Liver (tissue), 9 donors: Measurements from ENCODE around the gene GAR1. TPM values are rescaled to one million over a fixed set of nuclear protein-coding genes. Genes with fewer than 3 reads are reported as not detected.

Experiments used
- DNase-seq: peaks from one replicate; pipeline ENCODE4 v3.0.0-alpha.2; 2017; ENCODE audit warnings: low spot score
- H3K27ac ChIP-seq, 2 donors: one replicate each; pipeline ENCODE4 v1.7.0; 2013; ENCODE audit warnings: inconsistent platforms in 2 of 2, low read length in 2 of 2, control low read depth in 1 of 2, low read depth in 1 of 2, mild to moderate bottlenecking in 1 of 2
- H3K27me3 ChIP-seq, 4 donors: one replicate each; pipeline versions ENCODE4 v1.6.1 to v1.7.0; 2013; ENCODE audit warnings: low read length in 3 of 4, inconsistent platforms in 1 of 4, mild to moderate bottlenecking in 1 of 4, moderate library complexity in 1 of 4; ENCODE audit not compliant: control insufficient read depth in 4 of 4, insufficient read depth in 4 of 4
- H3K36me3 ChIP-seq, 4 donors: one replicate each; pipeline versions ENCODE4 v1.6.1 to v1.7.0; 2013; ENCODE audit warnings: low read length in 3 of 4, mild to moderate bottlenecking in 3 of 4, low read depth in 1 of 4, moderate library complexity in 1 of 4; ENCODE audit not compliant: control insufficient read depth in 4 of 4, insufficient read depth in 3 of 4
- H3K4me1 ChIP-seq, 4 donors: one replicate each; pipeline versions ENCODE4 v1.6.1 to v1.7.0; 2013; ENCODE audit warnings: low read length in 3 of 4, mild to moderate bottlenecking in 3 of 4, moderate library complexity in 1 of 4; ENCODE audit not compliant: control insufficient read depth in 4 of 4, insufficient read depth in 4 of 4
- H3K4me3 ChIP-seq, 3 donors: one replicate each; pipeline versions ENCODE4 v1.6.1 to v1.7.0; 2013; ENCODE audit warnings: low read length in 3 of 3, control low read depth in 1 of 3, low read depth in 1 of 3, mild to moderate bottlenecking in 1 of 3
- H3K9ac ChIP-seq, 2 donors: one replicate each; pipeline ENCODE4 v1.7.0; 2013; ENCODE audit warnings: low read length in 2 of 2, mild to moderate bottlenecking in 2 of 2, moderate library complexity in 2 of 2, control low read depth in 1 of 2, low read depth in 1 of 2
- H3K9me3 ChIP-seq, 4 donors: one replicate each; pipeline versions ENCODE4 v1.6.1 to v1.7.0; 2013; ENCODE audit warnings: low read length in 3 of 4; ENCODE audit not compliant: control insufficient read depth in 4 of 4
- EGR1 ChIP-seq, 2 donors: IDR thresholded peaks; 2 replicates each; pipeline ENCODE4 v1.6.1; 2016 to 2018; ENCODE audit warnings: antibody characterized with exemption in 2 of 2, low read depth in 2 of 2
- FOXA1 ChIP-seq: IDR thresholded peaks from 2 replicates; pipeline ENCODE4 v1.6.1; 2016; ENCODE audit warnings: antibody characterized with exemption
- FOXA2 ChIP-seq: IDR thresholded peaks from 2 replicates; pipeline ENCODE4 v1.6.1; 2016; ENCODE audit warnings: antibody characterized with exemption
- GABPA ChIP-seq, 2 donors: IDR thresholded peaks in 1 of 2; conservative IDR thresholded peaks in 1 of 2; 2 replicates each; pipeline ENCODE4 v1.6.1; 2016; ENCODE audit warnings: antibody characterized with exemption in 2 of 2, mild to moderate bottlenecking in 1 of 2, moderate library complexity in 1 of 2
- HNF4A ChIP-seq, 2 donors: conservative IDR thresholded peaks; 2 replicates each; pipeline ENCODE4 v1.6.1; 2016; ENCODE audit warnings: antibody characterized with exemption in 2 of 2, mild to moderate bottlenecking in 2 of 2
- HNF4G ChIP-seq: IDR thresholded peaks from 2 replicates; pipeline ENCODE4 v1.6.1; 2016; ENCODE audit warnings: antibody characterized with exemption
- JUND ChIP-seq, 2 donors: IDR thresholded peaks; 2 replicates each; pipeline ENCODE4 v1.6.1; 2016; ENCODE audit warnings: antibody characterized with exemption in 2 of 2
- NR2F2 ChIP-seq: IDR thresholded peaks from 2 replicates; pipeline ENCODE4 v1.6.1; 2016; ENCODE audit warnings: antibody characterized with exemption
- RAD21 ChIP-seq, 2 donors: IDR thresholded peaks; 2 replicates each; pipeline ENCODE4 v1.6.1; 2016; ENCODE audit warnings: antibody characterized with exemption in 2 of 2, mild to moderate bottlenecking in 2 of 2
- RXRA ChIP-seq, 2 donors: IDR thresholded peaks; 2 replicates each; pipeline ENCODE4 v1.6.1; 2017 to 2018; ENCODE audit warnings: antibody characterized with exemption in 2 of 2, mild to moderate bottlenecking in 1 of 2
- SP1 ChIP-seq: IDR thresholded peaks from 2 replicates; pipeline ENCODE4 v1.6.1; 2018; ENCODE audit warnings: antibody characterized with exemption, mild to moderate bottlenecking
- TAF1 ChIP-seq: conservative IDR thresholded peaks from 2 replicates; pipeline ENCODE4 v1.6.1; 2016; ENCODE audit warnings: antibody characterized with exemption, mild to moderate bottlenecking
- YY1 ChIP-seq: IDR thresholded peaks from 2 replicates; pipeline ENCODE4 v1.6.1; 2016; ENCODE audit warnings: antibody characterized with exemption, mild to moderate bottlenecking
- WGBS: extraction: QIAGEN DNeasy Blood & Tissue Kit; methylation state at CpG from one replicate; pipeline ENCODE4 v1.1.7; 2013; 5-methylcytosine and 5-hydroxymethylcytosine counted together
- polyA plus RNA-seq, 2 donors: library from polyadenylated mRNA; stranded (reverse) in 1 of 2; unstranded in 1 of 2; fragments of 200-250 nt in 1 of 2; fragments of >200 nt in 1 of 2; fragmentation: Nextera tagmentation in 1 of 2; extraction: Ambion mirVana in 1 of 2; gene quantifications; one replicate each; pipeline versions ENCODE4 v1.2.1 to v1.2.3, GENCODE V29; 2013 to 2015
- total RNA-seq, 2 donors: library from RNA; depleted of rRNA; stranded (reverse); fragments of >200 nt; gene quantifications; one replicate each; pipeline ENCODE4 v1.2.3, GENCODE V29; 2014
- TF ChIP-seq, protein P1 (sequence below): IDR thresholded peaks from 2 replicates; pipeline ENCODE4 v1.6.1; 2016; ENCODE audit warnings: antibody characterized with exemption
- TF ChIP-seq, protein P2 (sequence below): IDR thresholded peaks from 2 replicates; pipeline ENCODE4 v1.6.1; 2016; ENCODE audit warnings: antibody characterized with exemption
- TF ChIP-seq, protein P3 (sequence below): IDR thresholded peaks from 2 replicates; pipeline ENCODE4 v1.6.1; 2016; ENCODE audit warnings: antibody characterized with exemption
- TF ChIP-seq, protein P4 (sequence below): IDR thresholded peaks from 2 replicates; pipeline ENCODE4 v1.6.1; 2016; ENCODE audit warnings: antibody characterized with exemption, mild to moderate bottlenecking
- TF ChIP-seq, protein P5 (sequence below): fragments of 150-350 bp; IDR thresholded peaks from 2 replicates; pipeline ENCODE4 v1.5.1; 2017; ENCODE audit warnings: improper control_type of control experiment, low read depth, low read length; ENCODE audit not compliant: missing input control
- donor health status: healthy.
- donor health status: healthy.
- donor health status: healthy.
- donor health status: healthy.
- donor health status: healthy.

Gene GAR1
- total and polyA plus RNA-seq, 4 donors, result 1.5 to 7.7 (median 5.9) TPM

DNA sequence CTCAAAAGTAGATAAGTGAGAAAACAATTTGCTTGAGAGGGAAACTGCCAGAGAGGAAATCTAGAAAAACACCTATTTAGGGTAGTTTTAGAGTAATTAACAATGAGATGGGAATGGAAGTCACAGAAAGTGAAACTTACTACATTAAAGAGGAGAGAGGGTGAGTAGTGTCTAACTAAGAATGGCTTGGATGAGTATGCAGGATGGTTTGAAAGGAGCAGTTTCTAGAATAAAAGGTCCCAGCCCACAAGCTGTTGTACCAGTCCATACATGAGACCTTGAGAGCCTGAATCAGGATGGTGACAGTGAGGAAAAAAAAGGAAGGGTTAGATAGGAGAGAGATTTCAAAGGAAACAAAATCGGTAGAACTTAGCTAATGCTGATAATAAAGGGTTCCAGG, 1.3 kb downstream of the GAR1 start:
- WGBS, result 59% methylated on average over 1 of the region's 1 CpG
- Histone ChIP-seq H3K9me3 (no peaks in the 10 kb centered on the region), H3K9ac (no peak overlapping the region), H3K4me1 (peaks cover 2 to 20% (median 16%) of the 10 kb centered on the region in 4 donors), H3K4me3 (no peak overlapping the region), H3K36me3 (peaks cover 2 to 18% (median 11%) of the 10 kb centered on the region in 4 donors), H3K27ac (no peak overlapping the region), H3K27me3 (no peaks in the 10 kb centered on the region)
- DNase-seq, result no peak
- TF ChIP-seq, protein P1, sequence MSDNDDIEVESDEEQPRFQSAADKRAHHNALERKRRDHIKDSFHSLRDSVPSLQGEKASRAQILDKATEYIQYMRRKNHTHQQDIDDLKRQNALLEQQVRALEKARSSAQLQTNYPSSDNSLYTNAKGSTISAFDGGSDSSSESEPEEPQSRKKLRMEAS, result no peak
- TF ChIP-seq YY1 (no peak), HNF4G (no peak), JUND (IDR thresholded peaks at IDR 0.05) (no peak), SP1 (no peak), RAD21 (IDR thresholded peaks at IDR 0.05) (no peak), GABPA (IDR thresholded peaks at IDR 0.05 in 1 of 2, conservative IDR thresholded peaks at IDR 0.05 in 1 of 2) (no peak), EGR1 (IDR thresholded peaks at IDR 0.05; ENCODE audit: low read depth in 2 of 2) (no peak), FOXA2 (no peak), HNF4A (conservative IDR thresholded peaks at IDR 0.05) (no peak), RXRA (IDR thresholded peaks at IDR 0.05) (no peak), FOXA1 (no peak), TAF1 (no peak), NR2F2 (no peak)
- TF ChIP-seq, protein P2, sequence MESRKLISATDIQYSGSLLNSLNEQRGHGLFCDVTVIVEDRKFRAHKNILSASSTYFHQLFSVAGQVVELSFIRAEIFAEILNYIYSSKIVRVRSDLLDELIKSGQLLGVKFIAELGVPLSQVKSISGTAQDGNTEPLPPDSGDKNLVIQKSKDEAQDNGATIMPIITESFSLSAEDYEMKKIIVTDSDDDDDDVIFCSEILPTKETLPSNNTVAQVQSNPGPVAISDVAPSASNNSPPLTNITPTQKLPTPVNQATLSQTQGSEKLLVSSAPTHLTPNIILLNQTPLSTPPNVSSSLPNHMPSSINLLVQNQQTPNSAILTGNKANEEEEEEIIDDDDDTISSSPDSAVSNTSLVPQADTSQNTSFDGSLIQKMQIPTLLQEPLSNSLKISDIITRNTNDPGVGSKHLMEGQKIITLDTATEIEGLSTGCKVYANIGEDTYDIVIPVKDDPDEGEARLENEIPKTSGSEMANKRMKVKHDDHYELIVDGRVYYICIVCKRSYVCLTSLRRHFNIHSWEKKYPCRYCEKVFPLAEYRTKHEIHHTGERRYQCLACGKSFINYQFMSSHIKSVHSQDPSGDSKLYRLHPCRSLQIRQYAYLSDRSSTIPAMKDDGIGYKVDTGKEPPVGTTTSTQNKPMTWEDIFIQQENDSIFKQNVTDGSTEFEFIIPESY, result no peak
- TF ChIP-seq, protein P3, sequence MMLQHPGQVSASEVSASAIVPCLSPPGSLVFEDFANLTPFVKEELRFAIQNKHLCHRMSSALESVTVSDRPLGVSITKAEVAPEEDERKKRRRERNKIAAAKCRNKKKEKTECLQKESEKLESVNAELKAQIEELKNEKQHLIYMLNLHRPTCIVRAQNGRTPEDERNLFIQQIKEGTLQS, result no peak
- TF ChIP-seq, protein P4, sequence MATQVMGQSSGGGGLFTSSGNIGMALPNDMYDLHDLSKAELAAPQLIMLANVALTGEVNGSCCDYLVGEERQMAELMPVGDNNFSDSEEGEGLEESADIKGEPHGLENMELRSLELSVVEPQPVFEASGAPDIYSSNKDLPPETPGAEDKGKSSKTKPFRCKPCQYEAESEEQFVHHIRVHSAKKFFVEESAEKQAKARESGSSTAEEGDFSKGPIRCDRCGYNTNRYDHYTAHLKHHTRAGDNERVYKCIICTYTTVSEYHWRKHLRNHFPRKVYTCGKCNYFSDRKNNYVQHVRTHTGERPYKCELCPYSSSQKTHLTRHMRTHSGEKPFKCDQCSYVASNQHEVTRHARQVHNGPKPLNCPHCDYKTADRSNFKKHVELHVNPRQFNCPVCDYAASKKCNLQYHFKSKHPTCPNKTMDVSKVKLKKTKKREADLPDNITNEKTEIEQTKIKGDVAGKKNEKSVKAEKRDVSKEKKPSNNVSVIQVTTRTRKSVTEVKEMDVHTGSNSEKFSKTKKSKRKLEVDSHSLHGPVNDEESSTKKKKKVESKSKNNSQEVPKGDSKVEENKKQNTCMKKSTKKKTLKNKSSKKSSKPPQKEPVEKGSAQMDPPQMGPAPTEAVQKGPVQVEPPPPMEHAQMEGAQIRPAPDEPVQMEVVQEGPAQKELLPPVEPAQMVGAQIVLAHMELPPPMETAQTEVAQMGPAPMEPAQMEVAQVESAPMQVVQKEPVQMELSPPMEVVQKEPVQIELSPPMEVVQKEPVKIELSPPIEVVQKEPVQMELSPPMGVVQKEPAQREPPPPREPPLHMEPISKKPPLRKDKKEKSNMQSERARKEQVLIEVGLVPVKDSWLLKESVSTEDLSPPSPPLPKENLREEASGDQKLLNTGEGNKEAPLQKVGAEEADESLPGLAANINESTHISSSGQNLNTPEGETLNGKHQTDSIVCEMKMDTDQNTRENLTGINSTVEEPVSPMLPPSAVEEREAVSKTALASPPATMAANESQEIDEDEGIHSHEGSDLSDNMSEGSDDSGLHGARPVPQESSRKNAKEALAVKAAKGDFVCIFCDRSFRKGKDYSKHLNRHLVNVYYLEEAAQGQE, result no peak
- TF ChIP-seq, protein P5, sequence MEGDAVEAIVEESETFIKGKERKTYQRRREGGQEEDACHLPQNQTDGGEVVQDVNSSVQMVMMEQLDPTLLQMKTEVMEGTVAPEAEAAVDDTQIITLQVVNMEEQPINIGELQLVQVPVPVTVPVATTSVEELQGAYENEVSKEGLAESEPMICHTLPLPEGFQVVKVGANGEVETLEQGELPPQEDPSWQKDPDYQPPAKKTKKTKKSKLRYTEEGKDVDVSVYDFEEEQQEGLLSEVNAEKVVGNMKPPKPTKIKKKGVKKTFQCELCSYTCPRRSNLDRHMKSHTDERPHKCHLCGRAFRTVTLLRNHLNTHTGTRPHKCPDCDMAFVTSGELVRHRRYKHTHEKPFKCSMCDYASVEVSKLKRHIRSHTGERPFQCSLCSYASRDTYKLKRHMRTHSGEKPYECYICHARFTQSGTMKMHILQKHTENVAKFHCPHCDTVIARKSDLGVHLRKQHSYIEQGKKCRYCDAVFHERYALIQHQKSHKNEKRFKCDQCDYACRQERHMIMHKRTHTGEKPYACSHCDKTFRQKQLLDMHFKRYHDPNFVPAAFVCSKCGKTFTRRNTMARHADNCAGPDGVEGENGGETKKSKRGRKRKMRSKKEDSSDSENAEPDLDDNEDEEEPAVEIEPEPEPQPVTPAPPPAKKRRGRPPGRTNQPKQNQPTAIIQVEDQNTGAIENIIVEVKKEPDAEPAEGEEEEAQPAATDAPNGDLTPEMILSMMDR, result no peak
